NCI-H146 treated with DMSO at 0.1 percent for 48 hours (cell line): Measurements from ENCODE around the gene NOVA2.

Experiments used
- DNase-seq: peaks from one replicate; lab custom pipeline; 2025; ENCODE audit not compliant: unreplicated experiment; lab: John Stamatoyannopoulos, UW

The NOVA2 gene

DNA sequence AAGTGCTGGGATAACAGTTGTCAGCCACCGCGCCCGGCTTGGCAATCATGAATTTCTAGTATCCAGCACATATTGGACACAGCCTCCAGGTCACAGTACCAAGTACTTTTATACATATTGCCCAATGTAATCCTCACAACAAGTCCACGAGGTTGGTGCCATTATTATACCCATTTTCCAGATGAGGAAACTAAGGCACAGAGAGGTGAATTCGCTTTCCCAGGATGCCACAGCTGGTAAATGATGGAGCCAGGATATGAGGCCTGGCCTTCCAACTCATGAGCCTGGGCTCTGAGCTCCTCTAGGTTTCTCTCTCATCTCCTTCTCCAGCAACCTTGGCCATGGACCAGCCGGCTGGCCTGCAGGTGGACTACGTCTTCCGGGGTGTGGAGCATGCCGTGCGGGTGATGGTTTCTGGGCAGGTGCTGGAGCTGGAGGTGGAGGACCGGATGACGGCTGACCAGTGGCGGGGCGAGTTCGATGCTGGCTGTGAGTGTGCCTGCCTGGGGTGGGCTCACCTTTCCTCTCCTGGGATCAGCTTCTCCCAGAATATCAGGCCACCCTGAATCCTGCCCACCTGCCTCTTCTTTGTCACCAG is 29.1 kb upstream of the NOVA2 start:
- no peak for DNase-seq

DNA sequence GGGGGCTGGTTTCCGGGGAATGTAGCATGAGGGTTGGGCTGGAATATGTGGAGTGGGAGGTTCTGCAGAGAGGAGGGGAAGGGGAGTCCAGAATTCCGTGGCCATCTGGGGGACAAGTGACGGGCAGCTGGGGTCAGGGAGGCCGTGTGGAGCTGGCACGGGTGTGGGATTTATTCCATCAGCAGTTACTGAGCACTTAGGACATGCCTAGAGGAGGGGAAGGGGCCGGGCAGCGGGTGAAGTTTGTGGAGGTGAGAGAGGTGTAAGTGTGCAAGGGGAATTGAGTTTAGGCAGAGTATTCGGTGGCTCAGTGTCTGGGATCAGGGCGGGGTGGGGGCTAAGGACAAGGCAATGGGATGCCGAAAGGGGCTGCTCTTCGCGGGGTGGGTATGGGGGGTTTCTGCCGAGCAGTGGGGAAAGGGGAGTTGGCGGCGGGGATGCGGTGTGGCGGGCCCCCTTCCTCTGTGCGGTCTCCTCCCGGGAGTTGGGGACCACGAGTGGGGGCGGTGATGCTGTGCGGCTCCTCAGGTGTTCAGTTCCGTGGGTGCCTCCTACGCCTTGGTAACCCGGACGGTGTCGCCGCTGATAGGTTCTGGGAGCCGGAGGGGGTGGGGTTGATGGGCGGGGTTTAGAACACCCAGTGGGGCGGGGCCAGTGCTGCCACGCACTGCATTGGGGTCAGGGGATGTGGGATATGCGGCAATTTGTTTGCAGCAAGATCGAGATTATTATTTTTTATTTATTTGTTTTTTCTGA is 27.0 kb upstream of the NOVA2 start:
- no peak for DNase-seq

DNA sequence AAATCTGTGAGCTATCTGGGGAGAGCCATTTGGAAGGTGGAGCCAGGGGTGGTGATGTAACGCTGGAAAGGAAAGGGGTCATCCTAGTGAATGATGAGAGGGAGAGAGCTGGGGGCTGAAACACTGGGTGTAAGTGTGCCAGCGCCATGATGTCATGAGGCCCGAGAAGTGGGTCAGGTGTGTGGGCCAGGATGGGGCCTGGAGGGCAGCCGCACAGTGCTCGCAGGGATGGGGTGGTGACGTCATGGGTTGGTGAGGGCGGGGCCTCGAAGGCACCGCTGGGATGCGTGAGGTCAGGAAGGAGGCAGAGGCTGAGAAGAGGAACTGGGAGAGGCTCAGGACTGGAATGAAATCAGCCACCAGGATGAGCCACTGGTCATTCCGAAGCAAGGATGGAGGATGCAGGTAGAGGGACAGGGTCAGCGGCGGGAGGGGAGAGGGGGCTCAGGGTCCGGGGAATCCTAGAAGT is 26.0 kb upstream of the NOVA2 start:
- DNase-seq: no peak

DNA sequence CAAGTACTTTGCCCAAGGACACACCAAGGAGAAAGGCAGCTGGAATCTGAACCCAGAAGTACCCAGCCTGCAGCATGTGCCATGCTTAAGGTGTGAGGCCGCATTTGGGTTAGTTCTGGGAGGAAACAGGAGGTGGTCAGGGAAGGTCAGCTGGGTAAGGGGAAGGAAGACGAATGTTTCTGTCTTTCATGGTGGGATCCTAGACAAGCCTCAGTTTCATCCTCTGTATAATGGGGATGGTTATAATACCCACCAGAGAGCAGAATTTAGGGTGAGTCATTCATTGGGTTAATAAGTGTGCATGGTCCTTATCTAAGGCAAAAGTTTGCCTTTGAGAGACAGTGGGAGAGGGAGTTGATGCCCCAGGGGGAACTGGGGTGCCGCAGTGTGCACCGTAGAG is 25.2 kb upstream of the NOVA2 start:
- no peak for DNase-seq

DNA sequence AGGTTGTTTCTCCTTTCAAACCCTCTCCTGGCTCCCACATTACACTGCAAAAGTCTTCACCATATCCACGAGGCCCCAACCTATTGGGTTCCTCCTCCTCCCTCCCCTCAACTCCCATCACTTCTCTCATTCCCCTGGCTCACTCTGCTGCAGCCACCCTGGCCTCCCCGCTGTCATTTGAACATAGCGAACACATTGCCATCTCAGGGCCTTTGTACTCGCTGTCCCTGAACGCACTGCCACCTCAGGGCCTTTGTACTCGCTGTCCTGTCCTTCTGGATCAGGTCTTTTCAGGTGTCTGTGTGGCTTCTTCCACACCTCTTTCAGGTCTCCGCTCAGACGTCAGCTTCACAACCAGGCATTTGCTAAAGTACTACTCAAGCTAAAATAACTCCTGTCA is 23.3 kb upstream of the NOVA2 start:
- DNase-seq: no peak

DNA sequence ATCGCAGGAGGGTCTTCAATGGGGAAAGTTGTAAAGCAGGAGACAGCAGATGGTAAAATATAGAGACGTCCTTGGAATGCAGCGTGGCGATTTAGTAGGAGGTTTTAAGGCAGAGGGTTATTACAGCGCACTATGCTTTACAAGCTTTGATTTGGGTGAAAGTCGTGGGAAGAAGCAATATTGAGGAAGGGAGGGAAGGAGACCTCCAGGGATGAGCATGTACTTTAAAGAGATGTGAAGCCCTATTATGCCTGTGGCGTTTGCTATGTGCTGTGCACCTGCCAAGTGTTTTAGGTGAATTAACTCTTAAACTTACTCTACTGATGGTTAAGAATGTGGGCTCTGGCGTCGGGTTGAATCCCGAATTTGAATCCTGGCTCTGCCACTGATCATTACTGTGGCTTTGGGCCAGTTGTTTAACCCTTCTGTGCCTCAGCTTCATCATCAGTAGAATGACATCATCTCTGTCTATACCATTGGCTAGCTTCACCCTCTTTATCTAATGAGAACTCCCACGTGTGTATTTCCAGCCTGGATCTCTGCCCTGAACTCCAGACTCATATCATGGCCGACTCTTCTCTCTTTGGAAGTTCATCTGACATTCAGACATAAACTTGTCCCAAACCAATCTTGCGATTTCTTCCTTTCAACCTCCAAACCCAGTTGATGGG is 22.2 kb upstream of the NOVA2 start:
- DNase-seq: peak; percentile 46

DNA sequence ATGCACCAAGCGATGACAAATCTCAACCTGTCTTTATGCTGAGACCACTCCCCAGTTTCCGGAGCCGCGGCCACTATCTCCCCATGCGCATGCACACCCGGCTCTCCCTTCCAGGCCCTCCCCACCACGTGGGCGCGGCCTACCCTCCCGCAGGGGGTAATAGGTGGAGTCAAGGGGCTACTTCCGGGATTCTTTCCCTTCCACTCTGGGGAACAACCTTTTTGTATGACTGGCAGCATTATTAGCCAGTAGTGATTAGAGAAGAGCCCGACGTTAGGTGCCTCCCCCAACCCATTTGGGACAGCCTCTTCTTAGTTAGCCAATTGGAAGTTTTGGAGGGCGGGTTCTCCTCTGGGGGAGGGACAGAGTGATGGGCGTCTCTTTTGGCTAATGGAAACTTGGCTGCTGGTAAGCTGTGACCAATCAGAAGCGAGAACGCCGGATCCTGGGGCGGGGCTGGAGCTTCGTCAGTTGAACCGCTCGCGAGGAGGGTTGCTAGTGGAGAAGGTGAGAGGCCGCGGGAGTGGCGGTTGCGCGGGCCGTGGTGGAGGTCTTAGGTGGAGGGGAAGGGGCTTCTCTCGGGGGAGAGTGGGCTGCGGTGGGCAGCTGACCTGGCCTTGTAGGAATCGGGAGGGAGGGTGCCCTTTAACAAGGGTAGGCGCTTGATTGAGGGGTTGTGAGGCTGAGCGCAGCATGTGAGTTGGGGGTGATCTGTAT is 21.5 kb upstream of the NOVA2 start, which contains the start of gene CCDC61:
Gene CCDC61 (plus strand): TSS at position 470 of the 717 bp plus-strand sequence. CDS start 7,552 bp downstream, outside the sequence.
- DNase-seq: peak; percentile 99

DNA sequence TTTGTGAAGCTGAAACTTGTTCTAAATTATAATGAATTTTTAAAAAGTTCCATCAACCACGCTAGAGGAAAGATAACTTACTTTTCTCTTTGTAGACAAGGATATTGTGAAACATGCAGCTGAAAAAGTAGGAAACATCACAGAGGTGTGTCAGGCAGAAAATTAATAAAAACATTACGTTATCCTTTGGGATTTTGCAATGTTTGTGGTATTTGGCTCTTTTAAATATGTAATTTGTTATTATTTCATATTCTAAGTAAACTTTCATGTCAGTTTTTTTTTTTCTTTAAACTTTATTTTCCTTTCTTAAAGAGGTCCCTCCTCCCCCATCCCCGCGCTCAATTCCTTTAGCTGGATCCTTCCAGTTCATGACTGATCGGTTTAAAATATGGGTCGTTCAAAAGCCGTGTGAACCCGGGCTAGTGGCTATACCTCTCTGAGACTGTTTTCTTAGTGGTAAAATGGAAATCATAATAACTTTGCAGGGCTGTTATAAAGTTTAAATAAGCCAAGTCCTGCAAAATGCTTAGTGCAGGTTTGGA is 20.9 kb upstream of the NOVA2 start:
- DNase-seq: no peak

DNA sequence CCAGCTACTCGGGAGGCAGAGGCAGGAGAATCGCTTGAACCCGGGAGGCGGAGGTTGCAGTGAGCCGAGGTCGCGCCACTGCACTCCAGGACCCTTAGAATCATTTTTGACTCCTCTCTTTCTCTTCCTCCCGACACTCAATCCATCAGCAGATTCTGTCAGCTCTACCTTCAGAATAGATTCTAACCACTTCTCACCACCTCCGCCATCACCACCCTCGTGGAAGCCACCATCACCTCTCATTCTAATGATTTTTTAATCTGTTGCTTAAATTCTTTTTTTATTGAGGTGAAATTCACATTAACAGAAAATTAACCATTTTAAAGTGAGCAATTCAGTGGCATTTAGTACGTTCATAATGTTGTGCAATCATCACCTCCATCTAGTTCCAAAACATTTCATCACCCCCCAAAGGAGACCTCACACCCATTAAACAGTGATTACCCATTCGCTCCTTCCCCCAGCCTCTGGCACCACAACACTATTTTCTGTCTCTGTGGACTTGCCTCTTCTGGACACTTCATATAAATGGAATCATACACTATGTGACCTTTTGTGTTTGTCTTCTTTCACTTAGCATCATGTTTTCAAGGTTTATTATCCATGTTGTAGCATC is 16.6 kb upstream of the NOVA2 start:
- no peak for DNase-seq

DNA sequence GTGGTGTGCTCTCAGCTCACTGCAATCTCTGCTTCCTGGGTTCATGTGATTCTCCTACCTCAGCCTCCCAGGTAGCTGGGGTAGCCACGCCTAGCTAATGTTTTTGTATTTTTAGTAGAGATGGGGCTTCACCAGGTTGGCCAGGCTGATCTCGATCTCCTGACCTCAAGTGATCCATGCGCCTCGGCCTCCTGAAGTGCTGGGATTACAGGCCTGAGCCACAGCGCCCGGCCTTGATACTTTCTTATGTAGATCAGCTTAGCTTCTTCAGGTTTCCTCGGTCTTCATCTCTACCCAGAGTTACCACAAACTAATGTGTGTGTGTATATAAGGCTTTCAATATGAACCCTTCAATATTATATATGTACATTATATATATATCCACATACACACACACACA is 11.7 kb upstream of the NOVA2 start:
- no peak for DNase-seq

DNA sequence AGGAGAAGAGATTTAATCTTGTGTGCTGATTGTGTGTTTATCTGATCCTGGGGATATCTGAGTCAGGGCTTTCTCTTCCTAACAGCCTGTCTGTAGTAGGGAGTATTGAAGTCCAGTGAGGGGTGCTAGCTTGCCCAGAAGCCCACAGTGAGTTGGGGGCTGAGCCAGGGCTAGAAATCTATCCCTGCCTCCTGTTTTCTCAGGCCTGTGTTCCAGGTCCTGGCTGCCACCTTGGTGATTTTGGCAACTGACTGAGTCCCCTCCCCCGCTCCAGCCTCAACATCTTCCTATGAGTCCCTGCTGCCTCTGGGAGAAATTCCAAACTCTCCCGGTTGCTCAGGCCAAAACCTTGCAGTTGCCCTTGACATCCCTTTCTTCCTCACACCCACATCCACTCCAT is 7.7 kb upstream of the NOVA2 start:
- no peak for DNase-seq

DNA sequence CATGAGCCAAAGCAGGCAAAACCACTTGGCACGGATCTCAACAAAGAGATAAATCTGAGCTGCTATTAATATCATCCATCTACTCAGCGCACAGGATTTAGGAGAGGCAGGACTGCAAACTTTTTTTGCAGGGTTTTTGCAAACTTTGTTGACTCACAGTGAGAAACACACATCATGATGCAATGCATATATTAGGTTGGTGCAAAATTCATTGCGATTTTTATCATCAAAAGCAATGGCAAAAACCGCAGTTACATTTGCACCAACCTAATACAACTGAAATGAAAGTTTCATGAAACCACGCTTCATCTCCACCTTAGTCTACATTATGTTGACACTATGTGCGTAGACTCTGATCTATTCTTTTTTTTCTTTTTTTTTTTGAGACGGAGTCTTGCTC is 4.5 kb upstream of the NOVA2 start:
- no peak for DNase-seq

DNA sequence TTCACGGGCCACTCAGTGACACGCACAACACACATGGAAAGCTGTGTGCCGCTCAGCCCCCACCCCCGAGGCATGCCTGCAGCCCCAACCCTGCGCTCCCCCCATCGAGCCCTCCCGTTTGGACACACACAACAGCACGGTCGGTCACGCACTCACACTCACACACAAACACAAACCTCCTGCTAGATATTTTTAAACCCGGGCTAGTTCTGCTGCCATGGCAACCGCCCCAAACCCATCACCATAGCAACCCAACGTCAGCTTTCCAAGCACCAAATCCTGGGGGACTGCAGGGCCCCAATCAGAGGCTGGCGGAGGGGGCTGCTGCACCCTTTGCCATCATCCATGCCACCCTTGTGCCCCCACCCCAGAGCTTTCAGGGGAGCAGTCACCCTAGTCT is 2.5 kb upstream of the NOVA2 start:
- DNase-seq: no peak

DNA sequence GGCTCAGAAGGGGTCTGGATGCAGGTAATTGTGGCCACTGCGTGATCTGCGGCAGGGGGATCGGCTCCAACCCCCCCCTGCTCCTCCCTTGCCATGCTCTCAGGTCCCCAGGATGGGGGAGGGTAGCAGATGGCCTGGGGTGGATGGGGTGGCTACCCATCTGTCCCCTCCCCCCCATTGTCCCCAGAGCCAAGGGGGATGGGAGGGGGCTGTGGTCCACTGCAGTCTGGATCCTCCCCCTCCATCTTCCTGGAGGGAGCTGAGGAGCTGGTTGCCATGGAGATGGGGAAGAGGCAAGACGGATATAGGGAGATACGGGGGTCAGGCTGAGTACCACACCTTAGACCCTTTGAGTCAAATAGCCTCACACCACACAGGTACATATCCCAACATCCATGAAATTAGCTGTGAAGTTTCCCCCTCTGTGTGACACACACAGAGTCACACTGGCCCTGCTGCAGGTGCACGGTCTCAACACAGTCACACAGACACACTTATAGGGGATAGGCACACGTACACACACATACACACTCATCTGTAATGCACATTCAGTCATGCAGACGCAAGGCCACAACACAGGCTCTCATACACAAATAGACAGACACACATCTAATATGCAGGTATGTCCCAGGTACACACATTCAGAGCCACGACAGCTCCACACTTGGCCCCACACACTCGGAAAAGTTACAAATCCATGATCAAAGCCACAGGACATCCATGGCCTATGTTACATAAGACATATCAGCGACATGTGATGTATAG is 1.8 kb upstream of the NOVA2 start:
- DNase-seq: no peak

DNA sequence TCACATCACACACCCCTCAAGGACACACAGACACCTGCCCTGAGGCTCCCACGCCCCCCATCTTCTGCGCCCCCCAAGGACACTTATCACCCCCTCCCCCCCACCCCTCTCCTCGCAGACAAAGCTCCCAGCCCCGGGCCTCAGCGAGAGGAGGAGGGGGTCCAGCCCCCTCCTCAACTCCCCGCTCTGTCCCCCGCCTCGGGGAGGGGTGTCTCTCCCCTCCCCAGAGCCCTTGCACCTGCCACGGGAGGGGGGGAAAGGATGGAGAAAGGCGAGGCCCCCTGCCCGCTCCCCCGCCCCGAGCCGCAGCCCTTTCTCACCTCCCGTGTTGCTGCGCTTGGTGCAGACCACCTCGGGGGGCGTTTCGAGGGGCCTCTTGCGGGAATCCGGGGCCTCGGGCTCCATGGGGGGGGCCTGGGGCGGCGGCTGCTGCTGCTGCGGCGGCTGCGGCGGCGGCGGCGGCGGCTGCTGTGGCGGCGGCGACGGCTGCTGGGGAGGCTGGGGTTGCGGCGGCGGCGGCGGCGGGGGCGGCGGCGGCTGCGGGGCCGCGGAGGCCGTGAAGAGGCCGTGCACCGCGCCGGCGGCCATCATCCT is 621 bp downstream of the NOVA2 start:
- DNase-seq: no peak

DNA sequence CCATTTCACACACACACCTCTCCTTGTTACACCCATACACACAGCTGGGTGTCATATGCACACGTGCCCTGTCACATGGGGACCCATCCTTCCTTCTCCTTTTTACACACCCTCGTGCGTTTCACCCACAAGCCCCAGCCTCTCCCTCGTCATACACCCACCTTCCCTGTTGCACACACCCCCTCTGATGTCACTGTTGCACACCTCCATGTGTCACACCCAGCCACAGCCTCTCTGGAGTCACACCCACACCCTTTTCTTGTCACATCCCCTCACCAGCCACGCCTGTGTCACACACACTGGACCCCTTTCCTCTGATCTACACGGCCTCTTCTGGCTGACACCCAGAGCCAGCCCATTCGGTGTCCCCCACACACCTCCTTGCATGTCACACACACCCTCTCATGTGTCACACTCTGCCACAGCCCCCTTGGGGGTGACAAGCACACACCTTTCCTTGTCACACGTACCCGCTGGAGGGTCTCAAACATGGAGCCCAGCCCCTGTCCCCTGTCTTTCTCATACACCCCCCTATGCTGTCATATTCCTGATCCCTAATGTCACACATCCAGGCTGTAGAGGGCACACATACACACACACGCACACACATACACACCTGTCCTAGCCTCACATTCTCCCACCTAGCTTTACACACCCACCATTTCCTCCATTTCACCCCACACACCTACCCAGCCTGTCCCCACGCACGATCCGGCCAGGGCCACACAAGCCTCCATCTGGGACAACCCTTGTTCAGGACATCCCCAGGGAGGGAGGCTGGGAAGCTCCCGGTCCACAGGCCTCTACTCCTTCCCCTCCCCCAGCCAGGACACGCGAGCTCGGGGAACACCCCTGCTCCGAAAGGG is 1.4 kb downstream of the NOVA2 start:
- DNase-seq: no peak

DNA sequence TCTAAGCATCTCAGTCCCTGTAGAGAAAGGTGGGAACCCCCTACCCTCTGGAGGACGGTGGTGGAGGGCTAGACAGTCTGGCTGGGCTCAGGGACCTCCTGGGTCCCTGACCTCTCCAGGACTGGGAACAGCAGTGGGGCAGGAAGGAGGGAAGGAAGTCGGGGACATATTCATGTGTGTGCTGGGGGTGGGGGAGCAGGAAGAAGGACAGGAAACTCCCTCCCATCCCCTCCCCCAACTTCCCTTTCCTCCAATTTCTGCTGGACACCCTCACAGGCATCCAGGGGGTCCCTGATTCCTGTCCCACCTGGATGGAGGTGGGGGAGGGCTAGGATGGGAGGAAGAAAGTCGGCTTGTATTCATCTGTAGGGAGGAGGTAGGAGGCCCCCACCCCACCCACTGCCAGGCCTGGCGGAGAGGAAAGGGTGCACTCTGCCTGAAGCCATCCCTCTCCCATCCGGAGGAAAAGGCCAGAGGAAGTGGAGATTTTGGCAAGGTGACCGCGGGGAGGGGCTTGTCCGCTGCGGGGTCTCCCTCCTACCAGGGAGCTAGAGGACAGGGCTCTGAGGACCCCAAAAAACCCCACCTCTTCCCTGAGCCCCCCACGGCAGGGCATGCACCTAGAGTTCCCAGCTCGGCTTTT is 2.3 kb downstream of the NOVA2 start:
- DNase-seq: no peak

DNA sequence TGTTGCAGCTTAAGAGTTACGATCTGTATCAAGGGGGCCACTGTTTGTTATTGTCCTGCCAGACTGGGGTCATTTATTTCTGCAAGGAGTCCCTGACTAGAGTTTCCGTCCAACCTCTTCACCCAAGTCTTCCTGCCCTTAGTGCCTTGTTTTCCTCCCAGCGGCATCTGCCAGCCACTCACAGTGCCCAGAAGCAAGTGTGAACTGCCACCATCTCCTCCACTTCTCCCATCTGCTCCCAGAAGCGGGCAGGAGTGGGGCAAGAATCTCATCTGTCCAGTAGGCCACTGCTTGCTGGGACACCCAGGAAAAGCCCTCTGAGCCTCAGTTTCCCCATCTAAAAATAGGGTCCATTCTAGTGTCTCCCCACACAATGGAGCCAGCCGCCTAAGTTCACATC is 4.0 kb downstream of the NOVA2 start:
- no peak for DNase-seq
